HepG2 (cell line): ENCODE results near the gene KIF23. TPM values are rescaled to one million over a fixed set of nuclear protein-coding genes. Genes with fewer than 3 reads are reported as not detected.

Experiments used
- ATAC-seq: fragments of 200-7000 bp; cut with Tn5 transposase; 3 replicates; pipeline ENCODE4 v1.9.1; 2020; ENCODE audit warnings: mild to moderate bottlenecking, moderate library complexity
- BruUV-seq: library from RNA; stranded (reverse); fragments of 400-500 nt; replicated peaks from 2 replicates; lab custom pipeline; 2021; lab: Mats Ljungman, UMichigan
- CTCF ChIA-PET: fragments of 300-600 bp; formaldehyde crosslinking; extraction: SDS; loops from one replicate; lab custom pipeline; 2021; ENCODE audit warnings: low total read pairs, inconsistent platforms, low intra/inter-chr PET ratio; lab: Yijun Ruan, JAX
- POLR2A ChIA-PET: fragments of 350-600 bp; sonication (Branson Sonifier 250); formaldehyde crosslinking; loops from one replicate; lab custom pipeline; 2020; ENCODE audit warnings: antibody characterized with exemption, inconsistent platforms; lab: Yijun Ruan, JAX
- DNase-seq: peaks from one replicate; pipeline ENCODE4 v3.0.0-alpha.2; 2015; ENCODE audit warnings: low spot score
- FAIRE-seq: peaks from 3 replicates; lab custom pipeline; 2011; peaks lifted over from hg19 to GRCh38; lab: Jason Lieb, UNC
- H2AFZ ChIP-seq: one replicate; pipeline ENCODE4 v1.6.1; 2011; ENCODE audit warnings: low read length, inconsistent platforms
- H3K27ac ChIP-seq: fragments of 300-600 bp; 3 replicates; pipeline ENCODE4 v1.8.0; 2011; ENCODE audit warnings: mixed run types, mild to moderate bottlenecking, mixed read lengths, low read length, inconsistent platforms; ENCODE audit not compliant: insufficient read depth; ENCODE audit errors: extremely low read length
- H3K27me3 ChIP-seq, 2 experiments: fragments of 200-600 bp in 1 of 2; 2 replicates in 1 of 2; 3 replicates in 1 of 2; pipeline versions ENCODE4 v1.6.0 to v1.8.0; 2011; ENCODE audit warnings: low read length in 2 of 2, mild to moderate bottlenecking in 2 of 2, moderate library complexity in 2 of 2, inconsistent platforms in 1 of 2; ENCODE audit not compliant: insufficient read depth in 2 of 2, control insufficient read depth in 1 of 2
- H3K36me3 ChIP-seq, 2 experiments: fragments of 200-600 bp in 1 of 2; replicated peaks in 1 of 2; 2 replicates in 1 of 2; 3 replicates in 1 of 2; pipeline versions ENCODE4 v1.5.1 to v1.8.0; 2011; ENCODE audit warnings: low read length in 2 of 2, inconsistent platforms in 1 of 2; ENCODE audit not compliant: insufficient read depth in 2 of 2, control insufficient read depth in 1 of 2
- H3K4me1 ChIP-seq: 2 replicates; pipeline ENCODE4 v1.5.1; 2012; ENCODE audit warnings: low read length, inconsistent platforms; ENCODE audit not compliant: insufficient read depth
- H3K4me2 ChIP-seq: 2 replicates; pipeline ENCODE4 v1.6.0; 2011; ENCODE audit warnings: low read depth, low read length, inconsistent platforms
- H3K4me3 ChIP-seq, 3 experiments: fragments of 200-600 bp in 1 of 3; sonication (generic), shearing (Covaris generic) in 1 of 3; replicated peaks in 1 of 3; 2 replicates each; pipeline ENCODE4 v1.5.1; 2011 to 2016; ENCODE audit warnings: low read length in 3 of 3, inconsistent platforms in 2 of 3, low read depth in 2 of 3, mild to moderate bottlenecking in 2 of 3, control low read depth in 1 of 3, mixed read lengths in 1 of 3; ENCODE audit not compliant: insufficient read depth in 1 of 3
- H3K79me2 ChIP-seq: one replicate; pipeline ENCODE4 v1.6.1; 2011; ENCODE audit warnings: low read length, inconsistent platforms; ENCODE audit not compliant: insufficient read depth
- H3K9ac ChIP-seq: 2 replicates; pipeline ENCODE4 v1.6.0; 2011; ENCODE audit warnings: mild to moderate bottlenecking, low read depth, low read length, inconsistent platforms; ENCODE audit not compliant: insufficient read depth
- H3K9me3 ChIP-seq: 2 replicates; pipeline ENCODE4 v1.5.1; 2012; ENCODE audit warnings: mild to moderate bottlenecking, low read length
- H4K20me1 ChIP-seq: 2 replicates; pipeline ENCODE4 v1.6.0; 2011; ENCODE audit warnings: inconsistent platforms, mild to moderate bottlenecking, low read length, moderate library complexity; ENCODE audit not compliant: insufficient read depth
- CBX1 ChIP-seq: IDR thresholded peaks from one replicate; pipeline ENCODE4 v1.6.1; 2016; ENCODE audit warnings: antibody characterized with exemption, low read depth
- CCAR2 ChIP-seq: fragments of 200-400 bp; formaldehyde crosslinking; optimal IDR thresholded peaks from 2 replicates; pipeline ENCODE3; 2018; ENCODE audit warnings: low read depth, mild to moderate bottlenecking, low read length, moderate library complexity
- HNRNPUL1 ChIP-seq: fragments of 200-400 bp; formaldehyde crosslinking; IDR thresholded peaks from 2 replicates; pipeline ENCODE4 v1.6.1; 2017; ENCODE audit warnings: low read depth, mild to moderate bottlenecking, low read length, moderate library complexity
- KLF6 ChIP-seq: IDR thresholded peaks from 2 replicates; pipeline ENCODE4 v1.8.0; 2016; ENCODE audit warnings: missing biosample characterization, missing genetic modification reagents
- NFYB ChIP-seq: sonication (generic); formaldehyde crosslinking; IDR thresholded peaks from 2 replicates; pipeline ENCODE4 v1.4.0; 2020; ENCODE audit warnings: missing genetic modification reagents
- PRDM15 ChIP-seq: sonication (generic); formaldehyde crosslinking; IDR thresholded peaks from 2 replicates; pipeline ENCODE4 v1.4.0; 2020; ENCODE audit warnings: missing genetic modification reagents
- RBFOX2 ChIP-seq: fragments of 200-400 bp; formaldehyde crosslinking; IDR thresholded peaks from 2 replicates; pipeline ENCODE4 v1.6.1; 2017; ENCODE audit warnings: low read depth, mild to moderate bottlenecking, low read length
- SATB2 ChIP-seq: sonication (generic); formaldehyde crosslinking; IDR thresholded peaks from 2 replicates; pipeline ENCODE4 v1.5.0; 2020; ENCODE audit warnings: missing genetic modification reagents
- TGIF2 ChIP-seq: IDR thresholded peaks from 2 replicates; pipeline ENCODE4 v1.6.1; 2016; ENCODE audit warnings: control low read depth, missing compliant biosample characterization
- ZNF20 ChIP-seq: sonication (generic); formaldehyde crosslinking; IDR thresholded peaks from 2 replicates; pipeline ENCODE4 v1.4.0; 2020; ENCODE audit warnings: mild to moderate bottlenecking, moderate library complexity, missing genetic modification reagents
- ZNF629 ChIP-seq: sonication (generic); formaldehyde crosslinking; conservative IDR thresholded peaks from 2 replicates; pipeline ENCODE4 v1.5.0; 2020; ENCODE audit warnings: missing genetic modification reagents
- WGBS: methylation state at CpG from one replicate; pipeline ENCODE4 v1.1.6; 2017; ENCODE audit warnings: low lambda C conversion rate; 5-methylcytosine and 5-hydroxymethylcytosine counted together
- in situ Hi-C: cut with HindIII; loops from 2 replicates; pipeline ENCODE4 v1.10.0; 2017; ENCODE audit warnings: low pct_unique_long_range_greater_than_20kb; ENCODE audit not compliant: extremely low pct_ligation_motif_present
- intact Hi-C: fragments of 100-400 bp; cut with micrococcal nuclease; formaldehyde crosslinking; loops from one replicate; pipeline ENCODE4 v1.10.0; 2022; ENCODE audit not compliant: unreplicated experiment
- polyA plus RNA-seq, 8 experiments: library from polyadenylated mRNA; depleted of rRNA in 3 of 8; stranded (reverse) in 7 of 8; unstranded in 1 of 8; fragments of >200 nt; fragmentation: Illumina TruSeq in 4 of 8; extraction: Trizol in 4 of 8; gene quantifications; 2 replicates each; pipeline versions ENCODE4 v1.2.1 to v1.2.3, GENCODE V29; 2011 to 2016; ENCODE audit warnings: low read depth in 4 of 8, missing spikeins in 1 of 8, mixed read lengths in 1 of 8; ENCODE audit not compliant: insufficient read depth in 1 of 8
- total RNA-seq, 5 experiments: library from RNA; depleted of rRNA; stranded (reverse); fragments of >200 nt; fragmentation: Illumina TruSeq; extraction: Trizol; gene quantifications; 2 replicates each; pipeline ENCODE4 v1.2.3, GENCODE V29; 2016; ENCODE audit warnings: low read depth in 1 of 5
- TF ChIP-seq, protein P1 (sequence below): IDR thresholded peaks from 2 replicates; pipeline ENCODE4 v1.4.0; 2020; ENCODE audit warnings: mild to moderate bottlenecking, missing genetic modification reagents
- TF ChIP-seq, protein P2 (sequence below): sonication (generic); formaldehyde crosslinking; IDR thresholded peaks from 2 replicates; pipeline ENCODE4 v1.8.1; 2023; ENCODE audit warnings: mild to moderate bottlenecking, missing genetic modification reagents, borderline replicate concordance
- TF ChIP-seq, protein P3 (sequence below): sonication (generic); formaldehyde crosslinking; IDR thresholded peaks from 2 replicates; pipeline ENCODE4 v1.4.0; 2020; ENCODE audit warnings: missing genetic modification reagents

KIF23 gene
- total and polyA plus RNA-seq, 2 of the 13 experiments (the other 11 are each of a cell fraction or from before 2014, with no cell fraction given) = 11.3 to 38.1 TPM

GRCh38 chr15:69434679-69435078, 20.5 kb downstream of the KIF23 start (continued):
- TF ChIP-seq SATB2 (CRISPR knock-in tag) (no peak), KLF6 (CRISPR knock-in tag) (no peak)
- TF ChIP-seq, protein P1, sequence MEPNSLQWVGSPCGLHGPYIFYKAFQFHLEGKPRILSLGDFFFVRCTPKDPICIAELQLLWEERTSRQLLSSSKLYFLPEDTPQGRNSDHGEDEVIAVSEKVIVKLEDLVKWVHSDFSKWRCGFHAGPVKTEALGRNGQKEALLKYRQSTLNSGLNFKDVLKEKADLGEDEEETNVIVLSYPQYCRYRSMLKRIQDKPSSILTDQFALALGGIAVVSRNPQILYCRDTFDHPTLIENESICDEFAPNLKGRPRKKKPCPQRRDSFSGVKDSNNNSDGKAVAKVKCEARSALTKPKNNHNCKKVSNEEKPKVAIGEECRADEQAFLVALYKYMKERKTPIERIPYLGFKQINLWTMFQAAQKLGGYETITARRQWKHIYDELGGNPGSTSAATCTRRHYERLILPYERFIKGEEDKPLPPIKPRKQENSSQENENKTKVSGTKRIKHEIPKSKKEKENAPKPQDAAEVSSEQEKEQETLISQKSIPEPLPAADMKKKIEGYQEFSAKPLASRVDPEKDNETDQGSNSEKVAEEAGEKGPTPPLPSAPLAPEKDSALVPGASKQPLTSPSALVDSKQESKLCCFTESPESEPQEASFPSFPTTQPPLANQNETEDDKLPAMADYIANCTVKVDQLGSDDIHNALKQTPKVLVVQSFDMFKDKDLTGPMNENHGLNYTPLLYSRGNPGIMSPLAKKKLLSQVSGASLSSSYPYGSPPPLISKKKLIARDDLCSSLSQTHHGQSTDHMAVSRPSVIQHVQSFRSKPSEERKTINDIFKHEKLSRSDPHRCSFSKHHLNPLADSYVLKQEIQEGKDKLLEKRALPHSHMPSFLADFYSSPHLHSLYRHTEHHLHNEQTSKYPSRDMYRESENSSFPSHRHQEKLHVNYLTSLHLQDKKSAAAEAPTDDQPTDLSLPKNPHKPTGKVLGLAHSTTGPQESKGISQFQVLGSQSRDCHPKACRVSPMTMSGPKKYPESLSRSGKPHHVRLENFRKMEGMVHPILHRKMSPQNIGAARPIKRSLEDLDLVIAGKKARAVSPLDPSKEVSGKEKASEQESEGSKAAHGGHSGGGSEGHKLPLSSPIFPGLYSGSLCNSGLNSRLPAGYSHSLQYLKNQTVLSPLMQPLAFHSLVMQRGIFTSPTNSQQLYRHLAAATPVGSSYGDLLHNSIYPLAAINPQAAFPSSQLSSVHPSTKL = no peak
- TF ChIP-seq, protein P2, sequence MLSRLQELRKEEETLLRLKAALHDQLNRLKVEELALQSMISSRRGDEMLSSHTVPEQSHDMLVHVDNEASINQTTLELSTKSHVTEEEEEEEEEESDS (CRISPR knock-in tag) = no peak

GRCh38 chr15:69435985-69436384, 21.8 kb downstream of the KIF23 start:
- H3K36me3 ChIP-seq = peaks cover 10 to 60% of the 10 kb centered on the region in 2 experiments
- intact Hi-C loops (no loop called here), in situ Hi-C loops (no loop called here)
- no peak overlapping the region for H3K27ac ChIP-seq
- H3K4me1 ChIP-seq = no peaks in the 10 kb centered on the region
- ATAC-seq (no peak), DNase-seq (no peak), FAIRE-seq (no peak)
- no peaks in the 10 kb centered on the region for H3K9me3 ChIP-seq
- POLR2A ChIA-PET = no interaction called here
- no peak overlapping the region for H3K9ac ChIP-seq
- no peak overlapping the region for H3K4me2 ChIP-seq
- CTCF ChIA-PET = no interaction called here
- BruUV-seq = no TSS peak
- 97% methylated on average over 4 of the region's 4 CpGs for WGBS
- no peak overlapping the region for H3K4me3 ChIP-seq
- no peaks in the 10 kb centered on the region for H4K20me1 ChIP-seq
- no peak overlapping the region for H2AFZ ChIP-seq
- H3K27me3 ChIP-seq = no peaks in the 10 kb centered on the region
- H3K79me2 ChIP-seq = no peaks in the 10 kb centered on the region
- TF ChIP-seq CCAR2 = no peak
- no peak for TF ChIP-seq ZNF629 (CRISPR knock-in tag)
- TF ChIP-seq RBFOX2 = no peak
- TF ChIP-seq PRDM15 (CRISPR knock-in tag) = no peak
- no peak for TF ChIP-seq ZNF20
- TF ChIP-seq KLF6 (CRISPR knock-in tag) = no peak
- TF ChIP-seq TGIF2 (CRISPR knock-in tag) = no peak
- TF ChIP-seq, protein P3, sequence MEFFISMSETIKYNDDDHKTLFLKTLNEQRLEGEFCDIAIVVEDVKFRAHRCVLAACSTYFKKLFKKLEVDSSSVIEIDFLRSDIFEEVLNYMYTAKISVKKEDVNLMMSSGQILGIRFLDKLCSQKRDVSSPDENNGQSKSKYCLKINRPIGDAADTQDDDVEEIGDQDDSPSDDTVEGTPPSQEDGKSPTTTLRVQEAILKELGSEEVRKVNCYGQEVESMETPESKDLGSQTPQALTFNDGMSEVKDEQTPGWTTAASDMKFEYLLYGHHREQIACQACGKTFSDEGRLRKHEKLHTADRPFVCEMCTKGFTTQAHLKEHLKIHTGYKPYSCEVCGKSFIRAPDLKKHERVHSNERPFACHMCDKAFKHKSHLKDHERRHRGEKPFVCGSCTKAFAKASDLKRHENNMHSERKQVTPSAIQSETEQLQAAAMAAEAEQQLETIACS (CRISPR knock-in tag) = no peak
- TF ChIP-seq HNRNPUL1 = no peak
- TF ChIP-seq NFYB (CRISPR knock-in tag) = no peak
- no peak for TF ChIP-seq CBX1
